ENCODE data around the gene CACNA2D1.
"Not testable (repeated sequence)": the region's sequence is repeated elsewhere in the genome, so short reads cannot be mapped to it uniquely, and the experiment has no call there.

CACNA2D1 gene

GRCh38 chr7:82433507-82433906, 10.1 kb downstream of the CACNA2D1 start:
- no peak for DNase-seq

GRCh38 chr7:82432743-82433142, 10.8 kb downstream of the CACNA2D1 start:
- DNase-seq: not testable (repeated sequence)

GRCh38 chr7:82430500-82431465, 12.8 kb downstream of the CACNA2D1 start:
- DNase-seq: peak; percentile 38

GRCh38 chr7:82429408-82429807, 14.2 kb downstream of the CACNA2D1 start:
- no peak for DNase-seq

- DNase-seq: peak; percentile 85
These were observed 15.2 kb downstream of the CACNA2D1 start for GRCh38 chr7:82428186-82428961.

- no peak for DNase-seq
These were observed 20.1 kb downstream of the CACNA2D1 start for GRCh38 chr7:82423446-82423845.

GRCh38 chr7:82419200-82419599, 24.4 kb downstream of the CACNA2D1 start:
- DNase-seq: no peak

GRCh38 chr7:82417898-82418297, 25.7 kb downstream of the CACNA2D1 start:
- DNase-seq: no peak

- no peak for DNase-seq
These were observed 27.2 kb downstream of the CACNA2D1 start for GRCh38 chr7:82416402-82416801.

GRCh38 chr7:82414389-82414788, 29.2 kb downstream of the CACNA2D1 start:
- no peak for DNase-seq

GRCh38 chr7:82413237-82413636, 30.3 kb downstream of the CACNA2D1 start:
- no peak for DNase-seq

- no peak for DNase-seq
These were observed 31.8 kb downstream of the CACNA2D1 start for GRCh38 chr7:82411732-82412131.

GRCh38 chr7:82410461-82410860, 33.1 kb downstream of the CACNA2D1 start:
- DNase-seq: no peak

GRCh38 chr7:82406937-82407336, 36.6 kb downstream of the CACNA2D1 start:
- no peak for DNase-seq

- DNase-seq: no peak
These were observed 38.3 kb downstream of the CACNA2D1 start for GRCh38 chr7:82405301-82405700.

GRCh38 chr7:82404652-82405051, 38.9 kb downstream of the CACNA2D1 start:
- DNase-seq: no peak

GRCh38 chr7:82404094-82404493, 39.5 kb downstream of the CACNA2D1 start:
- DNase-seq: no peak

- DNase-seq: no peak
These were observed 45.6 kb downstream of the CACNA2D1 start for GRCh38 chr7:82397879-82398524.

GRCh38 chr7:82396343-82396742, 47.2 kb downstream of the CACNA2D1 start:
- no peak for DNase-seq

- DNase-seq: no peak
These were observed 48.4 kb downstream of the CACNA2D1 start for GRCh38 chr7:82395147-82395546.

GRCh38 chr7:82393840-82394220, 49.7 kb downstream of the CACNA2D1 start:
- DNase-seq: no peak

GRCh38 chr7:82393076-82393839, 50.3 kb downstream of the CACNA2D1 start:
- DNase-seq: no peak

- no peak for DNase-seq
These were observed 52.6 kb downstream of the CACNA2D1 start for GRCh38 chr7:82390936-82391335.
